ENCODE measurements around the gene LPAR5. TPM values are rescaled to one million over a fixed set of nuclear protein-coding genes. Genes with fewer than 3 reads are reported as not detected.

Gene LPAR5
- total RNA-seq, 1 experiment from 2014 or later = 0.22 TPM

DNA sequence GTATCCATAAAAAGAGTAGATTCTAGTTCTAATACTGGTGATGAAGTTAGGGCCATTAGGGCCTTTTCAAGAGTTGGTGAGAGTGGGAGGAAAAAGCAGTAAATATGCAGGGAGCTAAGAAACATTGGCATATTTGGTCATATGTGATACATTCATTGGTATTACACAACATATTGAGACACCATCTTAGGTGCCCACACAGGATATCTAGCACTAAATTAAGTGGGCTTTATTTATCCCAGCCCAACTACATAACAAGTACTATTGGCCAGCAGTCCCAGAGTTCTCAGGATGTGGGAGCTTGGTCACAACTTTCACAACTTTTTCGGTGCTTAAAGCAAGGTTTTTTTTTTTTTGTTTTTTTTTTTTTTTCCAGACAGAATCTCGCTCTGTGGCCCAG lies 29.1 kb upstream of the LPAR5 start:
- no peak overlapping the region for H2AFZ ChIP-seq (ENCODE audit: low read length)
- Mint-ChIP-seq H3K27ac (no peak overlapping the region), H3K27me3 (ENCODE audit: low read depth) (no peaks in the 10 kb centered on the region; the same call in 1 of the 2 replicates), H3K4me1 (peaks cover 10% of the 10 kb centered on the region in 2 experiments), H3K4me3 (no peak overlapping the region), H3K9me3 (no peaks in the 10 kb centered on the region), H3K36me3 (ENCODE audit: insufficient read depth in 1 of 3, low read depth in 3 of 3) (peaks cover 19 to 39% (median 24%) of the 10 kb centered on the region in 3 experiments)
- H2BK20ac ChIP-seq (ENCODE audit: low read depth, low read length, poor library complexity, severe bottlenecking) = no peak overlapping the region
- H3K4me2 ChIP-seq (ENCODE audit: insufficient read depth, insufficient read length, low read length) = no peak overlapping the region
- H3K79me1 ChIP-seq (ENCODE audit: insufficient read depth, low read depth, low read length, poor library complexity, severe bottlenecking) = no peaks in the 10 kb centered on the region
- no peak overlapping the region for H3K56ac ChIP-seq (ENCODE audit: insufficient read length, low read depth, low read length)
- peaks cover 4% of the 10 kb centered on the region for H3K23me2 ChIP-seq (ENCODE audit: insufficient read length, low read depth, low read length, poor library complexity, severe bottlenecking)
- no peak overlapping the region for H3K4ac ChIP-seq (ENCODE audit: low read depth, low read length)
- H4K5ac ChIP-seq (ENCODE audit: insufficient read length, low read depth, low read length) = no peak overlapping the region
- H2BK12ac ChIP-seq (ENCODE audit: insufficient read length, low read depth, low read length) = no peak overlapping the region
- H3T11ph ChIP-seq (ENCODE audit: low read length) = no peak overlapping the region
- no peak overlapping the region for H2AK5ac ChIP-seq (ENCODE audit: insufficient read length, low read length)
- no peak overlapping the region for H2BK5ac ChIP-seq (ENCODE audit: insufficient read length, low read length)
- no peak overlapping the region for H2BK120ac ChIP-seq (ENCODE audit: low read depth, low read length, poor library complexity, severe bottlenecking)
- H3K23ac ChIP-seq (ENCODE audit: insufficient read length, low read depth, low read length) = no peak overlapping the region
- H3K14ac ChIP-seq (ENCODE audit: insufficient read depth, low read length) = no peak overlapping the region
- no peak overlapping the region for H2BK15ac ChIP-seq (ENCODE audit: low read depth, low read length)
- DNase-seq = no peak
- no peak overlapping the region for H3K27ac ChIP-seq (ENCODE audit: insufficient read length, low read depth, low read length)
- H3K9me3 ChIP-seq (ENCODE audit: control insufficient read depth, low read depth, low read length) = no peaks in the 10 kb centered on the region
- H4K20me1 ChIP-seq (ENCODE audit: control insufficient read depth, insufficient read depth, insufficient read length) = no peaks in the 10 kb centered on the region
- no CpG with 5 or more reads among the region's 2 CpGs for WGBS (ENCODE audit: extremely low coverage, insufficient read length, low lambda C conversion rate)
- H4K91ac ChIP-seq (ENCODE audit: insufficient read length, low read depth, low read length) = no peak overlapping the region
- TF ChIP-seq CTCF (conservative IDR thresholded peaks at IDR 0.05) = no peak
- H3K18ac ChIP-seq (ENCODE audit: insufficient read length, low read depth, low read length) = no peak overlapping the region
- H3K79me2 ChIP-seq (ENCODE audit: insufficient read depth, low read length) = no peaks in the 10 kb centered on the region
- H4K8ac ChIP-seq (replicated peaks; ENCODE audit: insufficient read length, low read depth, low read length) = no peak overlapping the region
- no peaks in the 10 kb centered on the region for H3K4me1 ChIP-seq (ENCODE audit: insufficient read depth, low read length)
- H3K27me3 ChIP-seq (ENCODE audit: insufficient read depth, low read length) = no peaks in the 10 kb centered on the region
- H3K9ac ChIP-seq (ENCODE audit: extremely low read depth, insufficient read length, low read length) = no peak overlapping the region

Data from H9 (cell line).